ENCODE results near the gene PAIP2B.
"Not testable (repeated sequence)": the region's sequence is repeated elsewhere in the genome, so short reads cannot be mapped to it uniquely, and the experiment has no call there.

PAIP2B gene

DNA sequence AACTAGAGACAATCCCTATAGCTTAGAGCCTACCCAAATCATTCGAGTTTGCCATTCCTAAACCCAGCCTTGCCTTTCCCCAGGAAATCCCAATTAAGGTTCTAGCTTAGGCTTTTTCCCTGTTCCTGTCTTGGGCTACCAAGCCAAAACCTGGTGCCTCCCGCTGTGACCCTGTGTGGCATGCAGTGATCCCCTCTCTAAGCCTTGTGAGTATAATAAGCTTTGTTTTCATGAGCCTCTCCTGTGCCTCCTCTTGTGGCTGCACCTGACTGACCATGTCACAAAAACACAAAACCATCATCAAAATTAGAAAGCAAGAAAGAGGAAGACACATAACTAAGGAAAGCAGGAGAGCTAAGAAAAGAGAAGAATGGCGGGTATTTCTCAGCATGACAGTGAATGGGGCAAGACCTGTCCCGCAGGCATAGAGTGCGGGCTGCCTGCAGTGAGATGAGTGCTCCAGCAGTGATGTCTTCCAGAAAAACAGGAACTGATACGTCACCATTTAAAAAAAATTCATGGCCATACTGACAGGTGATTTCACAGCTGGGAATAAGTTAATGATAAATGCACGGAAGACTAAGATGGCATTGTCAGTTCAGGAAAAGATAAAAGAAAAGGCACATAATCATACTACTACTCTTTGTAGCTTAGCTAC is 9.2 kb upstream of the PAIP2B start:
- Mint-ChIP-seq H3K9me3 (peaks cover 6% of the 10 kb centered on the region), H3K27me3 (peaks cover 19% of the 10 kb centered on the region), H3K4me3 (no peak overlapping the region), H3K27ac (no peak overlapping the region), H3K4me1 (peaks cover 2% of the 10 kb centered on the region), H3K36me3 (ENCODE audit: low read depth) (no peaks in the 10 kb centered on the region)
- DNase-seq (no peak), ATAC-seq (no peak)

DNA sequence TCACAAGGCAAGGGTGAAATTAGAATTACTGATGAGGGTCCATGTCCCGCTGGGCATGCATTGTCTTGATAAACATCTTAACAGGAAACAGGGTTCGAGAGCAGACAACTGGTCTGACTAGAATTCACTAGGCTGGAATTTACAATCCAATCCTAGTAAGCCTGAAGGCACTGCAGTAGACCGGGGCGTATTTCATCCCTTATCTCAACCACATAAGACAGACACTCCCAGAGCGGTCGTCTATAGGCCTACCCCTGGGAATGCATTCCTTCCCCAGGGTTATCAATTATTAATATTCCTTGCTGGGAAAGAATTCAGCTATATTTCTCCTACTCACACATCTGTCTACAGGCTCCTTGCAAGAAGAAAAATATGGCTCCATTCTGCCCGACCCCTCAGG is 6.2 kb upstream of the PAIP2B start:
- H3K27ac Mint-ChIP-seq; DNase-seq; H3K4me3 Mint-ChIP-seq; H3K9me3 Mint-ChIP-seq; H3K36me3 Mint-ChIP-seq (ENCODE audit: low read depth); H3K4me1 Mint-ChIP-seq; ATAC-seq: not testable (repeated sequence)
- peaks cover 14% of the 10 kb centered on the region for H3K27me3 Mint-ChIP-seq

DNA sequence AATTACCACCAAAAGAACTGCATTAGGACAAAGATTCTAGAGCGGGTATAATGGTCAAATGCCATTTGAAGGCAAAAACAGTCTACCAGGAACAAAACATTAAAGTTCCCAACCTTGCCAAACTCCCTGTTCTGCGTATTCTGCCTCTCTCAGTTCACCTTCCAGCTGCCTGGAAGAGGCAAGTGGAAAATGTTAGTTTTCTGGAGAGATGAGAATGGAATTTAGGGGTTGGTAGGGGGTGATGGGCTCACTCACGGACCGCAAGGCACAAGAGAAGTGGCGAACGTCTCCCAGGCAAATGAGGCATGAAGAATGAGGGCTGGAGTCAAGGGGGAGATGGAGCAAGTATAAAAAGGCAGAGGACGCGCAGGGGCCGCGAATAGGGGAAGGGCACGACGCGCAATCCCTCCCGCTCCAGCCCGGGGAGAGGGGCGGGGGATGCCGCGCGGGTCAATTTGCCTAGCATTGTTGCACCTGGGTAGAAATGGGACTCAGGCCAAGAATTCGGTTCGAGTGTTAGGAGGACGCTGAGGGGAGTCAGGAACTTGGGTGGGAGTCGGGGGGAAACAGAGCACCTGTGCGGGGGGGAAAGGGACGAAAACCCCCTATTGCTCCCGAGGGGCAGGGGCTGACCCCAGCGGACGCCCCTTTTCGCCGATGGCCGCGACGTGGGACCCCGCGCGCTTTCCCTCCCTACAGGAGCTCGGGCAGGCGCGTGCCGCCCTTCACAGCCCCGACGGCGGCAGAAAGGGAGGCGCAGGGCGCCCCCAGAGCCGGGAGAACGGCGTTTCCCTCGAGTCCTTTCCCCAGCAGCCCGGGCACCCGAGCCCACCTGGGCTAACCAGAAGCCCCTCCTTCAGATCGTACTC is 573 bp downstream of the PAIP2B start:
- ATAC-seq (peak; percentile 13), DNase-seq (peak; percentile 28)
- Mint-ChIP-seq H3K36me3 (ENCODE audit: low read depth) (peaks cover 4% of the 10 kb centered on the region), H3K4me1 (peaks cover 22% of the 10 kb centered on the region), H3K27me3 (peaks cover 5% of the 10 kb centered on the region), H3K27ac (peak overlapping the region; percentile 91), H3K4me3 (peak overlapping the region; percentile 97), H3K9me3 (no peaks in the 10 kb centered on the region)

DNA sequence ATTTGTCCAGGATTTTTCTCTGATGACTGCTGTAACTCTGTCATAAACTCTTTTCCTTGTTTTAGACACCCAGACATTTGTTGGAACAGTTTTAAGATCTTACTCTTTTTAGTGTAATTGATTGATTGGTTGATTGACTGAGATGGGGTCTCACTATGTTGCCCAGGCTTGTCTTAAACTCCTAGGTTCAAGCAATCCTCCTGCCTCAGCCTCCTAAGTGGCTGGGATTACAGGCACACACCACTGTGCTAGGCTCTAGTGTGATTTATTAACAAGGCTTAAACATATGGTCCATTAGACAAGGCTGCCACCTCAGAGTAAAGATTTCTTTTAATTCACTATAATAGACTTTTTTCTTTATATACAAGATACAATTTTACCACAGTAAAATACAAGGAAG is 2.0 kb downstream of the PAIP2B start:
- Mint-ChIP-seq H3K36me3 (ENCODE audit: low read depth) (peaks cover 4% of the 10 kb centered on the region), H3K9me3 (no peaks in the 10 kb centered on the region), H3K27me3 (peaks cover 2% of the 10 kb centered on the region), H3K27ac (no peak overlapping the region), H3K4me1 (peaks cover 22% of the 10 kb centered on the region), H3K4me3 (no peak overlapping the region)
- DNase-seq (no peak), ATAC-seq (no peak)

DNA sequence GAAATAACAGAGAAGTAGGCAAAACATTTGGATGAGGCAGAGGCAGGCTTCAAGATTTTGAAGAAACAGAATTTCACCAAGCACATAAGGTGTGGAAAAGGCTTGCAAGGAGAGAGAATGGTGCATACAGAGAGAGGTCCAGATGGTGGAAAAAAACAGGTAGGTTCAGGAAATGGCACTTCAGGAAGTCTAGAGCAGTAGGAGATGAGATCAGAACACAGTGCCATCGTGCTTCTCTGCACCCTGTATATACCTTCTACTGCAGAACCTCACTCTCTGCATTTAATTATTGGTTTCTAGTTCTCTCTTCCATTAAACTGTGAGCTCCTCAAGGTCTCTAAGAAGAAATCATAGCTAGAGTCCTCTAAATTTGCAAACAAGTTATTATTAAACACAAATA is 2.4 kb downstream of the PAIP2B start:
- no peaks in the 10 kb centered on the region for H3K9me3 Mint-ChIP-seq
- H3K27ac Mint-ChIP-seq: no peak overlapping the region
- ATAC-seq: no peak
- peaks cover 4% of the 10 kb centered on the region for H3K36me3 Mint-ChIP-seq (ENCODE audit: low read depth)
- peaks cover 2% of the 10 kb centered on the region for H3K27me3 Mint-ChIP-seq
- no peak overlapping the region for H3K4me3 Mint-ChIP-seq
- DNase-seq: no peak
- H3K4me1 Mint-ChIP-seq: peaks cover 22% of the 10 kb centered on the region

DNA sequence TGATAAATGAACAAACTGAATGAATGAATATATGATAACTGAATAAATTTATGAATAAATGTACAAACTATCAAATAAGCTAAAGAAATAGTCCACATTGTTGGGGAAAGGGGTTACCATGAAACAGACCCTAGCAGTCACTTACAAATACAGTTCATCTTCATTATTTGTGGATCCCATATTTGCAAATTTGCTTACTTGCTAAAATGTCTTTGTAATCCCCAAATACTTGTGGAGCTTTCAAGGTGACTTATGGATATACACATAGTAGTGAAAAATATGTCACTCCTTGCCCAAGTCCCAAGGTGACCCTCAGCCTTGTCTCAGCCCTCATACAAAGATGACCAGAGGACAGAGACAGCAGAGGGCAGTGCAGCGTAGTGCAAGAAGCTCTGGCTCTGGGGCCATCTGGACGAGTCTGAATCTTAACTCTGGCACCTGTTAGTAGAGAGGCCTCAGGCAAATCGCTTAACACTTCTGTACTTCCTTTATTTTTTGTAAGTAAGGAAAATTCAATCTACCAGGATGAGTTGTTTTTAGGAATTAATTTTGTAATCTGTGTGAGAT is 3.1 kb downstream of the PAIP2B start:
- Mint-ChIP-seq H3K4me1 (peaks cover 22% of the 10 kb centered on the region), H3K36me3 (ENCODE audit: low read depth) (peaks cover 4% of the 10 kb centered on the region), H3K27ac (no peak overlapping the region), H3K9me3 (no peaks in the 10 kb centered on the region), H3K27me3 (peaks cover 2% of the 10 kb centered on the region), H3K4me3 (no peak overlapping the region)
- DNase-seq: peak; percentile 22
- no peak for ATAC-seq

DNA sequence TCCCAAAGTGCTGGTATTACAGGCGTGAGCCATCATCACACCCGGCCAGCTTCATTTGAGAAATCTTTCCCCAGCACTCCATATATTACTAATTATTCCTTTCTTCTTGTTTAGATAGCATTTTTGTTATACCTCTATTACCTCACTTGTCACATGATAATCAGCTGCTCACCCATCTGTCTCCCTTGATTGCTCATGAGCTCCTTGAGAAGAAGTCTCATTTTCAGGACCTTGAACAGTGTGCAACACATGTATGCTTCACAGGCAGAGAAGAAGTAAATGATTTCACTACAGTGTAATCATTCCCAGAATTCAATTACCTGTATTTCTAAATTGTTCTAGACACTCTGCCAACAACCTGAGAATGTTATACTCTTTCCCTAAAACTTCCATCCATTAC is 6.2 kb downstream of the PAIP2B start:
- Mint-ChIP-seq H3K27me3 (no peaks in the 10 kb centered on the region), H3K36me3 (ENCODE audit: low read depth) (no peaks in the 10 kb centered on the region), H3K27ac (no peak overlapping the region), H3K9me3 (no peaks in the 10 kb centered on the region), H3K4me3 (no peak overlapping the region), H3K4me1 (peaks cover 8% of the 10 kb centered on the region)
- DNase-seq: no peak
- ATAC-seq: no peak

DNA sequence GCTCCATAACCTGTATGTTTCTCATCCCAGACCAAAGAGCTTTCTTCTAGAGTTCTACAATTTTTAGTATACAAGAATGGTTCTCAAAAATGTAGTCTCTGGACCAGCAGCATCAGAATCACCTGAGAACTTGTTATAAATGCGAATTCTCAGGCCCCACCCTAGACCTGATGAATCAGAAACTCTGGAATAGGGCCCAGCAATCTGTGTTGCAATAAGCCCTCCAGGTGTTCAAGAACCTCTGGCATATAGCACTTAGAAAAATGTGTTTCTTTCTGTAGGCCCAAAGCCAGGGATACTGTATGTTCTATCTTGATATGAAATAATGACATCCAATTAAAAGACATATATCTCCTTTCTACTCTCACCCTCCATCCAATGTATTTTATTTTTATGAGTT is 10.4 kb downstream of the PAIP2B start:
- H3K27me3 Mint-ChIP-seq: no peaks in the 10 kb centered on the region
- no peaks in the 10 kb centered on the region for H3K9me3 Mint-ChIP-seq
- ATAC-seq (no peak), DNase-seq (no peak)
- H3K4me3 Mint-ChIP-seq: no peak overlapping the region
- H3K36me3 Mint-ChIP-seq (ENCODE audit: low read depth): no peaks in the 10 kb centered on the region
- H3K4me1 Mint-ChIP-seq: no peaks in the 10 kb centered on the region
- H3K27ac Mint-ChIP-seq: no peak overlapping the region

DNA sequence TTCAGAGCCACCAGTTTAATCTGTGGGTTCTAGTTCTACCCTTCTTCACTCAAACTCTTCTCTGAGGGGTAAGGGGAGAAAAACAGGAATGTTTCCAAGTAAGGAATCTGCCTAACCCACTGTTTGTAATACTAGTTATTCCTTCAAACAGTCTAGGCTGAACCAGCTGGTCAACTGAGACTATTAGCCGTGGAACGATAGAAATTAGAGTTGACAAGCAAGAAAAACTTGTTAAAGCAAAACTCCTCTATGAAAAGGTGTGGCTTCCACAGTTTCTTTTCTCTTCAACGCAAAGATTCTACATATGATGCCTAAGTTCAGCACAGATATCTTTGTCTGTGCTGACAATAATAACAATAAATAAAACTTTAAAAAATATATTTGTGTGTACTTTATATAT is 11.5 kb downstream of the PAIP2B start:
- Mint-ChIP-seq H3K27me3 (no peaks in the 10 kb centered on the region), H3K4me1 (no peaks in the 10 kb centered on the region), H3K36me3 (ENCODE audit: low read depth) (no peaks in the 10 kb centered on the region), H3K9me3 (no peaks in the 10 kb centered on the region), H3K27ac (no peak overlapping the region), H3K4me3 (no peak overlapping the region)
- no peak for DNase-seq
- ATAC-seq: no peak

DNA sequence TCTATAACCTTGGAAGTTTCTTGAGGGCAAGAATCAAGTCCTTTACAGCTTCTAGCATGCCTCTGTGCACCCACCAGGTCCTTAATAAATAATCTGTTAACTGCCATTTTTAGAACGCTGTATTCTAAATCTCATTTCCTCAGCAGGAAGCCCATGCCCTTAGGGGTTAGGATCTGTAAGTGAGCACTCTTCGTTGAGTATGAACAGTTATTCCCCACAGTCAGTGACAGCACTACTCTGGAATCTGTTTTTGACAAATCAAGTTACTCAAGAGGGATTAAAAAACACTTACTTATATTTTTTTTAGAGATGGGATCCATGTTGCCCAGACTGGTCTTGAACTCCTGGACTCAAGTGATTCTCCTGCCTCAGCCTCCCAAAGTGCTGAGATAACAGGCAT is 14.6 kb downstream of the PAIP2B start:
- DNase-seq (no peak), ATAC-seq (no peak)
- Mint-ChIP-seq H3K9me3 (no peaks in the 10 kb centered on the region), H3K36me3 (ENCODE audit: low read depth) (no peaks in the 10 kb centered on the region), H3K4me1 (no peaks in the 10 kb centered on the region), H3K27me3 (no peaks in the 10 kb centered on the region), H3K27ac (no peak overlapping the region), H3K4me3 (no peak overlapping the region)

DNA sequence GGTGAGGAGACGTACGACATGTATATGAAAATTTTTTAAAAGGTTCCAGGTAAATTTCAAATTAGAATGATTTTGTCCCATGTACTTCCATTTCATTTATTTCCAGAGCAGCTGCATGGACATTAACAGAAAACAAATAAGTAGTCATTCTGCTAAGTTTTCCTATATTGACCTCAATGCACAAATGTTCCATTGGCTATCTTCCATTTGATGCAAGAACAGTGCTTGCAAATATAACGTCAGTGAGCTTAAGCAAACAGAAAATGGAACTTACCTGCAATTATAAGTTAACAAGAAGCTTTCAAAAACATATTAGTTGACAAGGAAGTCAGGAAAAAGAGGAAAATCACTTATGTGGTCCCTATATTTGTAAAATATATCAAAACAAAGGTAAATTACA is 16.6 kb downstream of the PAIP2B start:
- DNase-seq: no peak
- H3K9me3 Mint-ChIP-seq: no peaks in the 10 kb centered on the region
- no peak overlapping the region for H3K4me3 Mint-ChIP-seq
- H3K27ac Mint-ChIP-seq: no peak overlapping the region
- H3K36me3 Mint-ChIP-seq (ENCODE audit: low read depth): no peaks in the 10 kb centered on the region
- no peaks in the 10 kb centered on the region for H3K27me3 Mint-ChIP-seq
- ATAC-seq: no peak
- H3K4me1 Mint-ChIP-seq: no peaks in the 10 kb centered on the region

DNA sequence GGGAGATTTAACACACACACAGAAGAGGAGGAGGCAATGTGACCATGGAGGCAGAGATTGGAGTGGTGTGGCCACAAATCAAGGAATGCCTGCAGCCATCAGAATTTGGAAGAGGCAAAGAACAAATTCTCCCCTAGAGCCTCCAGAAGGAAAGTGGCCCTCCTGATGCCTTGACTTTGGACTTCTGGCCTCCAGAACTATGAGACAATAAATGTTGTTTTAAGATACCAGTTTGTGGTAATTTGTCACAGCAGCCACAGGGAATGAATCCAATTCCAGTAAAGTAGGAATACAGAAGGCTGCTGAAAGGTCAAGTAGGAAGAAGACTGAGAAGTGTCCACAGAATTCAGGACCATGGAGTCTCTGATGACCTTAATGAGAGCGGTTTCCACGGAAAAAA is 18.1 kb downstream of the PAIP2B start:
- ATAC-seq: no peak
- no peak overlapping the region for H3K4me3 Mint-ChIP-seq
- no peaks in the 10 kb centered on the region for H3K4me1 Mint-ChIP-seq
- H3K36me3 Mint-ChIP-seq (ENCODE audit: low read depth): no peaks in the 10 kb centered on the region
- no peaks in the 10 kb centered on the region for H3K27me3 Mint-ChIP-seq
- DNase-seq: no peak
- H3K27ac Mint-ChIP-seq: no peak overlapping the region
- no peaks in the 10 kb centered on the region for H3K9me3 Mint-ChIP-seq

DNA sequence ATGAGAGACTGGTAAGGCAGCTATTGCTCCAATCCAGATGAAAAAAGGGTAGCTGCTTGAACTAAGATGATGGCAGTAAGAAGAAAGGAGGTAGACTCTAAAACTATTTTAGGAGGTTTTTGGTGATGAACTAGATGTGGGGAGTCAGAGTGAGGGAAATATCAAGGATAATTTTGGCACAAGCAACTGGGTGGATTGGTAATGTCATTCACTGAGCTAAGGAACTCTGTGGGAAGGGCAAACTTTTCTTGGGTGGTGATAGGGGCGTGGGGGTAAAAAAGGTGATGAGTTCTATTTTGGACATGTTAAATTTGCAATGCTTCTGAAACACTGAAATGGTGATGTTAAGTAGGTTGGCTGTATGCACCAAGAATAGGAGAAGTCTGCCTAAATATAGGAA is 19.3 kb downstream of the PAIP2B start:
- ATAC-seq: no peak
- H3K4me1 Mint-ChIP-seq: no peaks in the 10 kb centered on the region
- no peak for DNase-seq
- no peaks in the 10 kb centered on the region for H3K27me3 Mint-ChIP-seq
- H3K4me3 Mint-ChIP-seq: no peak overlapping the region
- H3K9me3 Mint-ChIP-seq: no peaks in the 10 kb centered on the region
- peaks cover 1% of the 10 kb centered on the region for H3K36me3 Mint-ChIP-seq (ENCODE audit: low read depth)
- H3K27ac Mint-ChIP-seq: peak overlapping the region; percentile 24

DNA sequence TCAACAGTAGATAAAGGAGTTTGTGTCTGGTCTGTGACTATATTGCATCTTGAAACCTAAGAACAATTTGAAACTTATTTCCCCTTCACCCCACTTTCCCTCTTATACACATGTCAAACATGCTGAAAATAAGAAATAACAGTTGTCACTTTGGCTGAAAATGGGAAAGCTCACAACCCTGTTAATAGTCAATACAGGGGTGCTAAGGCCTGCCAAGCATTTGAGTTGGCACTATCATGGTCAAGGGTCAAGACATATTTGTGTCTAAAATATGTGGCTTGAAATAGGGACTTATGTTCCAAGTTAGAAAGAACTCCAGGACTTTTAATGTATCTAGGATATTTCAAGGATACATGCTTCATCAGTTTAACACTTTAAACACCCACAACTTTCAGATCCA is 20.6 kb downstream of the PAIP2B start:
- Mint-ChIP-seq H3K36me3 (ENCODE audit: low read depth) (peaks cover 5% of the 10 kb centered on the region), H3K4me1 (no peaks in the 10 kb centered on the region), H3K27me3 (no peaks in the 10 kb centered on the region), H3K27ac (no peak overlapping the region), H3K9me3 (no peaks in the 10 kb centered on the region), H3K4me3 (no peak overlapping the region)
- ATAC-seq (no peak), DNase-seq (no peak)

DNA sequence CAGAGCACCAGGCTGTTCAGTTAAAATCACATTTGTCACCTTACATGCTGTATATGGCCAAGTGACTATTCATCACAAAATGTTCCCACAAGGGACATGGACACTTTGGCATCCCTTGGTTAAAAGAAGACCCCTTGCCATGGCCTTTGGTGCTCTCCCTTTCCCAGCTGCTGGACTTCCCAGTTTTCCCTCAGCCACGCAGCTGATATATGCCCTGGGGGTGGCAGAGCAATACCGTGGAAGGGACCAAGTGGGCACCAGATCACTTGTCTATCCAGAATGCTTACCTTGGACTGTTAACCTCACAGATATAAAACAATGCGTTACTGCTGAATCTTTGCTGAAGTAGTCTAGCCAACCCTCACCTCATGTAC is 35.3 kb downstream of the PAIP2B start:
- ATAC-seq: no peak
- Mint-ChIP-seq H3K4me1 (no peaks in the 10 kb centered on the region), H3K27ac (no peak overlapping the region), H3K27me3 (no peaks in the 10 kb centered on the region), H3K4me3 (no peak overlapping the region), H3K36me3 (ENCODE audit: low read depth) (peaks cover 6% of the 10 kb centered on the region), H3K9me3 (no peaks in the 10 kb centered on the region)
- no peak for DNase-seq
